Esophagus mucosa (tissue), 1 donor: ENCODE results near the gene ARHGDIA. TPM values are rescaled to one million over a fixed set of nuclear protein-coding genes. Genes with fewer than 3 reads are reported as not detected.
"Not testable (repeated sequence)": the region's sequence is repeated elsewhere in the genome, so short reads cannot be mapped to it uniquely, and the experiment has no call there.

Source experiments
- ATAC-seq: fragments of 200-7000 bp; cut with Tn5 transposase; one replicate; pipeline ENCODE4 v1.9.1; 2020
- total RNA-seq: library from RNA; stranded (reverse); gene quantifications from one replicate; pipeline ENCODE4 v1.2.4, GENCODE V29; 2023
- donor health status: DM: yes; HTN: yes; CAD: no.

Gene ARHGDIA
- total RNA-seq, 1 donor from 2014 or later = 300 TPM

GRCh38 chr17:81842725-81843504 is 28.2 kb downstream of the ARHGDIA start:
- no peak for ATAC-seq

DNA sequence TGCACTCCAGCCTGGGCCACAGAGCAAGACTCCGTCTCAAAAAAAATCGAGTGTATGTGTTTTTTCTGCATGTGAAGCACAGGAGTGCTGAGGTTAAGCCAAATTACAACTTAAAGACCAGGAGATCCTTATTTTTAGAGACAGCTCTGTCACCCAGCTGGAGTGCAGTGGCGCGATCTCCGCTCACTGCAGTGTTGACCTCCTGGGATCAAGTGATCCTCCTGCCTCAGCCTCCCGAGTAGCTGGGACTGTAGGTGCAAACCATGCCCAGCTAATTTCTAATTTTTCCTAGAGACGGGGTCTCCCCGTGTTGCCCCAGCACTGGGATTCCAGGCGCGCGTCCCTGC is 28.8 kb downstream of the ARHGDIA start:
- ATAC-seq = no peak

DNA sequence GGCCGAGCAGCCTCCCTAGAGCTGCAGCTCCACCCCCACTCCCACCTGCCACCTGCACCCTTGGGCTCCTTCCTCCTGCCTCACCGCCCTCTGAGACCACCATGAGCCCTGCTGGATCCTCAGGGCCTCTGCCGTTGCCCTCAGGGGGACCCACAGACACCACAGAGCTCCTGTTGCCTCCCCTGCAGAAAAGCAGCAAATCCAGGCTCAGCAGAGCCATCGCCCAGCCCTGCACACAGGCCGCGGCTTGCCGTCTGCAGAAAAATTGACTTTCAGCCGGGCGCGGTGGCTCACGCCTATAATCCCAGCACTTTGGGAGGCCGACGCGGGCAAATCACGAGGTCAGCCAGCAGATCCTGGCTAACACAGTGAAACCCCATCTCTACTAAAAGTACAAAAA is 29.3 kb downstream of the ARHGDIA start:
- peak; percentile 55 for ATAC-seq

GRCh38 chr17:81840826-81841778 is 30.0 kb downstream of the ARHGDIA start:
- peak; percentile 86 for ATAC-seq

DNA sequence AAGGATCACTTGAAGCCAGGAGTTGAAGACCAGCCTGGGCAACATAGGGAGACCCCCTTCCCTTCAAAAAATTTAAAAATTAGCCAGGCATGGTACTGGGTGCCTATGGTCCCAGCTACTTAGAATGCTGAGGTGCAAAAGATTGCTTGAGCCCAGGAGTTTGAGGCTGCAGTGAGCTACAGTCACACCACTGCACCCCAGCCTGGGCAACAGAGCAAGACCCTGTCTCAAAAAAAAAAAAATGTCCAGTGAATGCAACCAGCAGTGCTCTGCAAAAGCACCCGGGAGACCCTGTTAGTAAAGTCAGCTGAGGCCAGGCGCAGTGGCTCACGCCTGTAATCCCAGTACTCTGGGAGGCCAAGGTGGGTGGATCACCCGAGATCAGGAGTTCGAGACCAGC is 31.1 kb downstream of the ARHGDIA start:
- ATAC-seq = not testable (repeated sequence)

DNA sequence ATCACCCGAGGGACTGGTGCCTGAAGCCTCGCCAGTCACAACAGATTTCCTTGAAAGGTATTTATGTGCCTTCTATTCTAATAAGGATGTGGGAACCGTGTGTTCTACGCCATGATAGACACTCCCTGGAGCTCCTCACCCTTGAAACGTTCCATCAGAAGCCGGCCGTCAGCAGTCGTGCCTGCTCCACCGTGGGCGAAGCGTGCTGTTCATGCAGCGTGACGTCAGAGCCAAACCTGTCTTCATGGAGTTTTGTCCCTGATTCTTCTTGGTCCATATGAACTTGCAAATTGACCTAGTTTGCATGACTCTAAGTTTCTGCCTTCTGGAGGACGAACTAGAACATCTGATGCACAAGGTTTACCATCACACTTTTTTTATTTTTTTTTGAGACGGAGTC is 31.8 kb downstream of the ARHGDIA start:
- ATAC-seq = no peak

GRCh38 chr17:81838753-81839255 is 32.3 kb downstream of the ARHGDIA start:
- no peak for ATAC-seq

DNA sequence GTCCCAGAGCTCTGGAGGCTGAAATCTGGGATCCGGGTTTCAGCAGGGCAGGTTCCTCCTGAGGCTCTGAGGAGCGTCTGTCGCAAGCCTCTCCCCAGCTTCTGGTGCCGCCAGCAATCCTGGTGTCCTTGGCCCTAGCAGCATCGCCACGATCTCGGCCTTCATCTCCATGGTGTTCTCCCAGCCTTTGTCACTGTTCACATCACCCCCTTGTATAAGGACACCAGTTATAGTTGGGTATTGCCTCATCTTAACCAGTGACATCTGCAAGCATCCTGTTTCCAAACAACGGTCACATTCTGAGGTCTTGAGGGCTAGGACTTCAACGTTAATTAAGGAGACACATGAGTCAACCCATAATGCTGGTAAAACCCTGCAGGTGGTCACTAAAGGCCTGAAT is 33.5 kb downstream of the ARHGDIA start:
- ATAC-seq = no peak

GRCh38 chr17:81834831-81835267 is 36.3 kb downstream of the ARHGDIA start, which contains the start of gene PPP1R27:
TSS of gene PPP1R27 (minus strand) at chr17:81835050. CDS start at chr17:81834953, 97 bp downstream.
- no peak for ATAC-seq

GRCh38 chr17:81833921-81834830 is 37.0 kb downstream of the ARHGDIA start:
- ATAC-seq = no peak

GRCh38 chr17:81833160-81833920 is 37.8 kb downstream of the ARHGDIA start, which contains the start of gene MCRIP1:
TSS of gene MCRIP1 (minus strand) at chr17:81833291. CDS start at chr17:81824506, 8,785 bp downstream.
- ATAC-seq = peak; percentile 85

DNA sequence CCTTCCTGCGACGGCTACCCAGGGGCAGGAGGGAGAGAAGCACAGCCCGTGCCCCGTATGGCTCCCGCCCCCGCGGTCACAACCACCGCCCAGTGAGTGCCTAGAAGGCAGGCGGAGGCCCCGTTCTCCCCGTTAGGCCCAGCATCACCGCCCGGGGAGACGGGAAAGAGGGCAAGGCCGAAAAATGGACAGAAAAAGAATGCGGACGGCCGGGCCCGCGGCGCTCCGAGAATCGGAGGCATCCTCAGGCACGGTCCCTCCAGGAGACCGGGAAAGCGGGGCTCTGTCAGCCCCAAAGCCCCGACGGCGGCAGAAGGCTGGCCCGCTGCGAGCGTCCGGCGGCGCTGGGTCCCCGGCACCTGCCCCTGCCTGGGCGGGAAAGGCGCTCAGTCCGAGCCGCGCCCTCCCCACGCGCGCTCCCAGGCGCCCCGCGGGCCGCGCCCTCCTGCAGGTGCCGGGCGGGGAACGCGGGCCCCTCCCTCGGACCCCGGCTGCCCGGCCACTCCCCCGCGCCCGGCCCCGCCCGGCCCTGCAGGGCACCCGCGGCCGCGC is 38.5 kb downstream of the ARHGDIA start:
- ATAC-seq = peak; percentile 27

DNA sequence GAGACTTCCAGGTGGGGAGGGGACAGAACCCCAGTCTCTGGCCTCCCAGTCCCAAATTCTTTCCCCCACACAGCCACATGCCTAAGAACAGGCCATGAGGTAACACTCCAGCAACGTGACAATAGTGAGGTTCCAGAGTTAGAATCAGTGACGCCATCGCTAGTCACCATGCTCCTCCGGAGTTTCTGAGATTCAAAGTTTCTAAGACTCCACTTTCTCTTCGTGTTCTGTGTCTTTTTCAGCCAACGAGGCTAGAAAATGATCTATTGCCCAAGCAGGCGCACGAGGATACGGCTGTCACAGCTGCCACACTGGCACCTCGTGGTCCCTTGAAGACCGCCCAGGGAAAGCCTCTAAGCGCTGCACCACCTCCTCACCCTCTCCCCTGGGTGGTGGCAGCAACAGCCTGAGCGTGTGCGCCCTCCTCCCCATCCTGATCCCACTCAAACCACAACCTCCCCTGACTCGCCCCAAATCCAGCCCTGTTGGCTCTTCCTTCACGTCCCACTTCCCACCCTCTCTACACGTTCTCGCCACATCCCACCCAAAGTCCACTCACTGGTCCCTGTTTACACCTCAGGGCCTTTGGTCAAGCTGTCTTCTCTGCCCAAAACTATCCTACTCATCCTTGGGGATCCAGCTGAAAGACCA is 39.1 kb downstream of the ARHGDIA start:
- peak; percentile 21 for ATAC-seq

GRCh38 chr17:81831563-81831956 is 39.6 kb downstream of the ARHGDIA start:
- ATAC-seq = no peak

DNA sequence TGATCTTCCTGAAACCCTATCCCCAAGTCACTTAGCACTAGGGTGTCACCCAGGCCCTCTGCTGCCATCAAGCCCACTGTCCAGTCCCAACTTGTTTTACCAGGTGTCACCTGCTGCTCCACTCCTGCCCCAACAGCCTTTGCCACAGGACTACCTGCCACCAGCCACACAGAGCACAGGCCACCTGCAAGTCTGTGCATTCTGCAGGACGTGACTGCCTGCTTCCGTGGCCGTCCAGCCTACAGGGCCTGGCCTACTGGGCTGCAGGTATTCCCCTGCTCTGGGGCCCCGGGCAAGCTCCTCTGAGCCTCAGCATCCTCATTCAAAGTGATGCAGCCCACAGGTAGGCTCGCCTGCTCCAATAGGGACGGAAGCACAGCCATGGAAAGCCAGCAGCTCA is 41.3 kb downstream of the ARHGDIA start:
- ATAC-seq = no peak

DNA sequence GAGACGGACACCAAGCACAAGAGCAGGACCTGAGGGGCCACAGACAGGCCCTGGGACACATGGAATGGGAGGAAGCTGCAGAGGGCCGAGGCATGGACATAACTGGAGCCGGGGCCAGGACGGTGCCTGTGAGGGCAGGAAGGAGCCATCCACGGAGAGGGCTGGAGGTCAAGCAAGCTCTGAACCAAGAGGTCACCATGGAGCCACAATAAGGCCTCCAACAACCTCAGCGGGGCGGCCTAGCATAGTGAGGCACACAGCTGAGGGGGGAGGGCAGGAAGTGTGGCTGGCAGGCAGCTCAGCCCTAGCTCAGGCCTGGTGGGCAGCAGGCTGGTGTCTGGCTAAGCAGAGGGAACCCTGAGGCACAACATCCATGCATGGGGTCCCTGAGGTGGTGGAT is 42.5 kb downstream of the ARHGDIA start:
- ATAC-seq = no peak

- ATAC-seq = no peak
Observed at GRCh38 chr17:81825841-81826466, 45.2 kb downstream of the ARHGDIA start.

DNA sequence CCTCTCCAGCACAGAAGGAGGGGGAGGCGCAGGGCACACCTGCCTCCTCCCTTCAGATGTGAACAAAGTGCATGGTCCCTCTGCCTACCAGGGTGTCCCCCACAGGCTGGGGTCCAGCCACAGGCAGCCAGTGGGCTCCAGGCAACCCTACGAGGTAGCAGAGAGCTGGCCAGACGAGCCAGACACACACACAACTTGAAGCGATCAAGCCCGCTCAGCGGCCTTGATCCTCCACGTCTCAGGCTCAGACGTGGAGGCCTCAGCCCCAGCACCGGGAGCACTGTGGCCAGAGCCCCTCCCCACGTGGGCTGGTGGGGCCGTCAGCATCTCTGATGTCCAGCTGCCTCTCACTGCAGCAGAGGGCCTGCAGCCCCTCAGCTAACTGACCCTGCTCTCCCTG is 46.5 kb downstream of the ARHGDIA start:
- ATAC-seq = no peak

DNA sequence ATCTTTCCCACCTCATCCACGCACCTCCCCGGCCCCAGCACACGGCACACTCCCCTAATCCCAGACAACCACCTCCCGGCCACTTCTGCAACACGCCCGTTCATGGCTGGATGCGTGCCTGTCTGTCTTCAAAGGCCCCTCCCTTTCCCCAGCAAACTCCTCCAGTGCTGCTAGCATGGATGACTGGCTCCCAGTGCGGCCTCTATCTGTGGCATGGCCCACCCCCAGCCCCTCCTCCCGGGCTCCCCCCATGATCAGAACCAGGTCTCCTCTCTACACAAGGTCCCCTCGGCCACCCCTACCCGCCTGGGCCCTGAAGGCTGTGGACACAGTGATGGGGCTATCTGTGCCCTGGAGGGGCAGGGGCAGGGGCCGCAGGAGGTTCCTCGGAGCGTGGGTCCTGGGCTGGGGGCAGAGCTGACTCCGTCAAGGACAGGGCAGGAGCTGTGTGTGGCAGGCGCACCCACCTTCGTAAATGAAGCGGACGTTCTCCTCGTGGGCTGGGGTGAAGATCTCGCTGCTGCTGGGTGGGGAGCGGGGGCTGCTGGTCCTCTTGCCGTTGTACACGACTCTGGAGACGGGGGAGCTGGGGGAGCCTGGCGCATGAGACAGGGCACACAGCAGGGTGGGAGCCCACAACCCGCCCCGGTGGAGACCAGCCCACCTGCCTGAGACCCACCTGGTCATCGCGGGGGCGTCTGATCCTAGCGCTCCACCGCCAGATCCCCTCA is 47.2 kb downstream of the ARHGDIA start:
- ATAC-seq = peak; percentile 3
